Neural crest cell (in vitro differentiated cells): ENCODE results near the gene IFNK. TPM values are rescaled to one million over a fixed set of nuclear protein-coding genes. Genes with fewer than 3 reads are reported as not detected.

Experiments
- DNase-seq: peaks from one replicate; pipeline ENCODE4 v3.0.0; 2021; ENCODE audit warnings: low read depth, mixed read lengths, low spot score
- H3K27ac Mint-ChIP-seq: one replicate; pipeline ENCODE4 v1.8.0; 2021; ENCODE audit warnings: mild to moderate bottlenecking, mixed read lengths; ENCODE audit not compliant: unreplicated experiment
- H3K27me3 Mint-ChIP-seq: 2 replicates; pipeline ENCODE4 v1.8.0; 2021; ENCODE audit warnings: low read depth, mild to moderate bottlenecking, mixed read lengths
- H3K36me3 Mint-ChIP-seq: 2 replicates; pipeline ENCODE4 v1.8.0; 2021; ENCODE audit warnings: low read depth, mild to moderate bottlenecking, mixed read lengths
- H3K4me1 Mint-ChIP-seq: 2 replicates; pipeline ENCODE4 v1.8.0; 2021; ENCODE audit warnings: mixed read lengths
- H3K4me3 Mint-ChIP-seq: one replicate; pipeline ENCODE4 v1.8.0; 2021; ENCODE audit warnings: mild to moderate bottlenecking, mixed read lengths
- H3K9me3 Mint-ChIP-seq: 2 replicates; pipeline ENCODE4 v1.8.0; 2021; ENCODE audit warnings: mixed read lengths
- CTCF ChIP-seq: fragments of 200-600 bp; sonication (generic); conservative IDR thresholded peaks from 2 replicates; pipeline ENCODE4 v1.5.0; 2021; ENCODE audit warnings: antibody characterized with exemption, mild to moderate bottlenecking
- total RNA-seq: library from RNA; stranded (reverse); gene quantifications from 2 replicates; pipeline ENCODE4 v1.2.1, GENCODE V29; 2021

IFNK gene
- total RNA-seq, 1 donor from 2014 or later: not detected

GRCh38 chr9:27482709-27483108, 41.4 kb upstream of the IFNK start:
- DNase-seq: no peak

GRCh38 chr9:27483576-27483975, 40.5 kb upstream of the IFNK start:
- peaks cover 4% of the 10 kb centered on the region for H3K9me3 Mint-ChIP-seq
- H3K27ac Mint-ChIP-seq: no peak overlapping the region
- TF ChIP-seq CTCF: no peak
- no peak for DNase-seq
- peaks cover 33% of the 10 kb centered on the region for H3K4me1 Mint-ChIP-seq
- H3K4me3 Mint-ChIP-seq: no peak overlapping the region
- peaks cover 30% of the 10 kb centered on the region for H3K36me3 Mint-ChIP-seq
- H3K27me3 Mint-ChIP-seq: no peaks in the 10 kb centered on the region

More at GRCh38 chr9:27482709-27483108, 41.4 kb upstream of the IFNK start:
- Mint-ChIP-seq H3K36me3 (peaks cover 38% of the 10 kb centered on the region), H3K9me3 (peaks cover 4% of the 10 kb centered on the region), H3K27me3 (no peaks in the 10 kb centered on the region), H3K4me1 (peaks cover 28% of the 10 kb centered on the region), H3K27ac (no peak overlapping the region), H3K4me3 (no peak overlapping the region)
- TF ChIP-seq CTCF: no peak

GRCh38 chr9:27485158-27485557, 38.9 kb upstream of the IFNK start:
- H3K27me3 Mint-ChIP-seq: no peaks in the 10 kb centered on the region
- peaks cover 4% of the 10 kb centered on the region for H3K9me3 Mint-ChIP-seq
- no peak for TF ChIP-seq CTCF

GRCh38 chr9:27487128-27487640, 36.9 kb upstream of the IFNK start:
- Mint-ChIP-seq H3K27ac (no peak overlapping the region), H3K4me1 (peaks cover 57% of the 10 kb centered on the region), H3K4me3 (no peak overlapping the region), H3K27me3 (no peaks in the 10 kb centered on the region), H3K36me3 (peaks cover 10% of the 10 kb centered on the region), H3K9me3 (no peaks in the 10 kb centered on the region)
- no peak for TF ChIP-seq CTCF
- DNase-seq: no peak

More at GRCh38 chr9:27485158-27485557, 38.9 kb upstream of the IFNK start:
- peaks cover 47% of the 10 kb centered on the region for H3K4me1 Mint-ChIP-seq
- peaks cover 22% of the 10 kb centered on the region for H3K36me3 Mint-ChIP-seq
- no peak overlapping the region for H3K27ac Mint-ChIP-seq
- no peak for DNase-seq
- H3K4me3 Mint-ChIP-seq: no peak overlapping the region

- peaks cover 5% of the 10 kb centered on the region for H3K36me3 Mint-ChIP-seq
- H3K27me3 Mint-ChIP-seq: no peaks in the 10 kb centered on the region
- H3K4me1 Mint-ChIP-seq: peaks cover 57% of the 10 kb centered on the region
- TF ChIP-seq CTCF: no peak
- no peaks in the 10 kb centered on the region for H3K9me3 Mint-ChIP-seq
- peak overlapping the region; percentile 72 for H3K27ac Mint-ChIP-seq
- no peak for DNase-seq
- no peak overlapping the region for H3K4me3 Mint-ChIP-seq
These were observed 36.2 kb upstream of the IFNK start for GRCh38 chr9:27487927-27488326.
